NCI-H128 (cell line): ENCODE measurements around the gene PIK3C3.
"Not testable (repeated sequence)": the region's sequence is repeated elsewhere in the genome, so short reads cannot be mapped to it uniquely, and the experiment has no call there.

ENCODE experiments used
- DNase-seq: peaks from one replicate; lab custom pipeline; 2025; ENCODE audit not compliant: unreplicated experiment; lab: John Stamatoyannopoulos, UW

PIK3C3 gene

DNA sequence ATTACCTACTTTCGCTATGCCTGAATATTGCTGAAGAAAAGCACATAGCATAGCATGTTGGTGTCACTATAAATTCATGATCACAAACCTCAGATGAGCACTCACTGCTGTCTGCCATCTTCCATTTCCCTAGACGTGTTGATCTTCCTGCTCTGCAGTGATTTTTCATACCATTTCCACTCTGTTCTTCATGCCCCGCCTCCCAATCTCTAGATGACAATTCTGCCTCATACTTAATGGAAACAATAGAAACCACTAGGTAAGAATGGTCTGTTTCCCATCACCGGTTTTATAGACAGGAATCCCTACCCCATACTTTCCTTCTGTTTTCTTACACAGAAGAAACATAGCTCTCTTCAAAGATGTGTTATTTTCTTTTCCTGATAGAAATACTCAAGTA, 63.8 kb downstream of the PIK3C3 start:
- DNase-seq = no peak

DNA sequence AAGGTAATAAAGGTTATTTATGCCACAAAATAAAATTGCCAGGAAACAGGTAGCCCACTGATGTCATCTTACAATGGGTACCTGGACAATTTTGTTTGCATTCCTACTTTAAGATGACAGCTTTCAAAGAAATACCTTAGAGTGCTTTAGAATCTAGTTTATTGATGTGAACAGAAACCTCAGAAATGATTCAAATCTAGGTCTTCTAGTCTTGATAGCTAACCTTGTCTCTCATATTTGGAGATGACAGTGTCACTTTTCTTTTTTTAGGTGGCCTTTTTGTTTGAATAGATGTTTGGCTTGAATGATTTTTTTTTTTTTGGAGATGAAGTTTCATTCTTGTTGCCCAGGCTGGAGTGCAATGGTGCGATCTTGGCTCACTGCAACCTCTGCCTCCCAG, 69.1 kb downstream of the PIK3C3 start:
- no peak for DNase-seq

DNA sequence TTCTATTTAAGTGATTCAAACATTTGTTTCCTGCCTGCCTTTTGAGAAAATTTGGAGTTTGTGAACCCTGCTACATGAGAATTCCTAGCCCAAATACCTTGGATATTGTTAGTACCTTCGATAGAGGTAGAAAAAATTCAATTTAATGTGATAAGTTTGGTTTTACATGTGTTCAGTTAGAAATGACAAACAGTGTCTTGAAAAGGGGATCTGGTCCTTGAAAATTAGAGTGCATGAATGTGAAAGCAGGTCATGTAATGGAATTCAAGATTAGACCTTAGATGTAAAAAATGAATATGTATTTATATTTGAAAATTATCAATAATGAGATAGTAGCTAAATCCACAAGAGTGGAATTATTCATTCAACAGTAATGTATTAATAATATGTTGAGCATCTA, 70.5 kb downstream of the PIK3C3 start:
- no peak for DNase-seq

DNA sequence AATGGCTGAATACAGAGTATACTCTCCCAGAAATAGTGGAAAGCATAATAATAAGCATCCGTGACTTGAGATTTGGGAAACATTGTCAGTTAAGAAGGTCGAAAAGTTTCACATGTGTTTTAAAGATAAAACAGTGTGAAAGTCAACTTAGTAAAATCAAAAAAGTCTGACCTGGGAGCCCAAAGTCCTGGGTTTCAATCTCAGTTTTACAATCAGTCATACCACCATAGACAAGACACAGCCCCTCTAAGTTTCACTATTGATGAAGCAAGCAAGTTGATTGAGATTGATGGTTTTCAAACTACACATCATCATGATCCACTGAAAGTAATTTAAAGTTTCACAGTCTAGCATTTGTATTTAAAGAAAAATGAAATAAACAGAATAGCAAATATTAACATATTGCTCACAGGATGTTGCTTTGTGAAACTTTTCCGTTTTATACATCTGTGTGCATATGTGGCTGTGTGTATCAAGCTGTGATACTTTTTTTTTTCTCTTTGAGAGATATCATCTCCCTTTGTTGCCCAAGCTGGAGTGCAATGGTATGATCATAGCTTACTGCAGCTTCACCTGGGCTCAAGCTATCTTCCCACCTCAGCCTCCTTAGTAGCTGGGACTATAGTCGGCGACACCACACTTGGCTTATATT, 71.1 kb downstream of the PIK3C3 start:
- DNase-seq = no peak

DNA sequence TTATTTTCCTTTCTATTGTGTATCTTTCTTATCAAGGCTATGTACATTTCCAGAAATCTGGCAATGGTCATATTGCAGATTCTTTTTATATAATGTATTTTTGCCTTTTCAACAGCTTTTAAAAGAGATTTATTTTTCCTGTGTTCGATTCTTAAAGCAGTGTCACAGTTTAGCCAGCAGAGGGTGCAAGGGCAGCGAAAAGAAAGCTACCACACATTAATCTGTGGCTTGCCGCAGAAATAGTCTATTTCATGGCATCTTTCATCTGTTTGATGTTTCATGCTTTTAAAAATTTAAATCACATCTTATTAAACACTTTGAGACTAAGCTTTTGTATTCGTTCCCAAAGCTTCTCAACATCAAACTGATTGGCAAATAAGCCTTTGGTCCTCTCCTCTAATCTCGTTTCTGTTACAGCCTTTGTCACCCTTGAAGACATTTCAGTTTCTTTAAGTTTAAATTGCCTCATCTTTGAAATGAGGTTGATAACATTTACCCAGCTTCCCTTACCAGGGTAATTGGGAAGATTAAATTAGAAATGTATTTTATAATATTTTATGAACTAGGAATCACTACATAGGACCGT, 73.3 kb downstream of the PIK3C3 start:
- no peak for DNase-seq

DNA sequence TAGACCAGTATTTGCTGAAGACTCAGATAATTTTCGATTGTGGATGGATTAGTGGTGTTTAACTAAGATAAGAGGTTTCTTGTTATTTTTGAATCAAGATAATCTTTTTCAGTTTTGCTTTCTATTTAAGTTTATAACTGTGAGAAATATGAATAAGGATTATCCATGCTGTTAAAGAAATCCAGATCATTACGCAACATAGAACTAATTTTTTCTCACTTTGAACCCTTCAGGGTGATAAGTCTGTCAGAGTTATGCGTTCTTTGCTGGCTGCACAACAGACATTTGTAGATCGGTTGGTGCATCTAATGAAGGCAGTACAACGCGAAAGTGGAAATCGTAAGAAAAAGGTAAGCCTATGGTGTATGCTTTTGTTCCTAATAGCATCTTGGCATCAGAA, 74.1 kb downstream of the PIK3C3 start:
- no peak for DNase-seq

DNA sequence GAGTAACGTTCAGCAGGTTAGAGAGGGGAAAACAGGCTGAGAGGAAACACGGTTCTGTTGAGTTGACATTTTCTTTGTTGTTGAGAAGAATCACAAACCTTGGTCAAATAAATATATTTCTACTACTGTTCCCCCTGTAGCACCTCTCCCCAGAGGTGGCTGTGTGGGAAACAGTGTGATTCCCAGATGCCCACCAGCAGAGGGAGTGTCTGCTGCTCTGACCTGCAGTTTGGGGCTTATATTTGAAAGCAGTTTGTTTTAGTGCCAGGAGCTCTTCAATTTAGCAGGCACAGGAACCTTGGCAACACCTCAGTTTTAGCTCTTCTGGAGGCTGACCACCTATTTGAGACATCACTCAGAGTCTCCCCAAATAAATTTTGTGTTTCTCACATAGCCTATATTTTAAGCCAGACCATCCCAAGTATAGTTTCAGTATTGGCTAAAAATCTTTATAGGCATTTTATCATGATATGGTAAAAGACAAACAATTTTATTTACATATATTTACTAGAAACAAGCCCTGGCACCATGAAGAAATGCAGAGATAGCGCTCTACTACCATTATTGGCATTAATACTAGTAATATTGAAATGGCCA, 75.7 kb downstream of the PIK3C3 start:
- DNase-seq = no peak

DNA sequence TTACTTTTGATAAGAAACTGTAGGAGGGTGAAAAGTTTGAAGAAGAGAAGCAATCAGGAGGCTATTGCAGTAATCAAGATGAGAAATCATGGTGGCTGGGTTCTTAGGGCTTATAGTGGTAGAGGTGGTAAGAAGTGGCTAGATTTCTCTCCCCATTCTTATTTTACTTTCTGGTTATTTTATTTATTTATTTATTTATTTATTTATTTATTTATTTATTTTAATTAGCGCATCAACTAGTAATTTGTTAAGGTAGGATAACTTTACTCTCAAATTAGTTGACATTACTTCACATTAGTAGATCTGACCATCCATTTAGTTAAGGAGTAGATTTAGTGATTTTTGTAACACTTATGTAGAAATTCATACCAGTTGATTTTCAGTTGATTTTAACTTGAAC, 77.4 kb downstream of the PIK3C3 start:
- DNase-seq = no peak

DNA sequence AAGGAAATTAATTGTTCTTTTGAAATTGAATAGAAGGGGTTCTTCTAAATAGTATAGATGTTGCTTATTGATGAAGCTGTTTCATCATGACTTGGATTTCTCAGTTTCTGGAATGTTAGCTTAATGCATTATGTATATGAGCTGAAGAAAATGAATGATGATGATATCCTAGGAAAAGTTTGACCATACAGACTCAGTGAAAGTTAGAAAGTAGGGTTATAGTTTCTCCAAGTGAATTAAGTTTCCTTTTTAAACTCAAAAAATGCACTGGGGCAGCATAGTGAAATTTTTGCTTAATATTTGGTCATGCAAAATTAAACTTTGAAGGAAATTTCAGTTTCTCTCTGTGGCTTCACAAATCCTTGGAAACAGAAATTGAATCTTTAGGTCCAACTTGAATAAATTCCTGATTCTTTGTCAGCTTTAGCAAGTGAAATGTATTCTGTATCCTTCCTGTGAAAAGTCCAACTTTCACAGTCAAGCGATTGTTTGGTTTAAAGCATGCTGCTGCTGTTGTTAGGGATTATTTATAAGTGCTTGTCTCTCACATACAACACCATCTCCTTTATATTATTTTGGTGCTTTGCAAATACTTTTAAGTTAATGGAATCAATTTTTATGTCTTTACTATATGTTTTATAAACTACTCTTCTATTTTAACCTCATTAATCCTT, 78.2 kb downstream of the PIK3C3 start:
- DNase-seq = no peak

DNA sequence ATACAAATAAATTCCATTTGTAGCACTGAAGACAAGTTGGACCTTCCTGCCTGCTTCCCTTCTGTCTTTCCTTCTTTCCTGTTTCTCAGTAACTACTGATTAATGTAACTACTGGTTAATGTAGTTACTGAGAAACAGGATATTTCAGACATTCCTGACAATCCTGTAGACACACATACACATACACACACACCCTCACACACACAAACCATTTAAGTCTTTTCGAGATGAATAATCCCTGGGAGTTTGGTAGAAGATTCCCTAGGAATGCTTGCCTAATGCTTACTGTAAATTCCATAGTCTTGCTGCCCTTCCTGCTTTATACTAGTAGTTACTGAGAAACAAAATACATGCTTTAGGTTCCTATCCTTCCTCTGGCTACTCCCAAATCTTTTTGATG, 83.9 kb downstream of the PIK3C3 start:
- no peak for DNase-seq

DNA sequence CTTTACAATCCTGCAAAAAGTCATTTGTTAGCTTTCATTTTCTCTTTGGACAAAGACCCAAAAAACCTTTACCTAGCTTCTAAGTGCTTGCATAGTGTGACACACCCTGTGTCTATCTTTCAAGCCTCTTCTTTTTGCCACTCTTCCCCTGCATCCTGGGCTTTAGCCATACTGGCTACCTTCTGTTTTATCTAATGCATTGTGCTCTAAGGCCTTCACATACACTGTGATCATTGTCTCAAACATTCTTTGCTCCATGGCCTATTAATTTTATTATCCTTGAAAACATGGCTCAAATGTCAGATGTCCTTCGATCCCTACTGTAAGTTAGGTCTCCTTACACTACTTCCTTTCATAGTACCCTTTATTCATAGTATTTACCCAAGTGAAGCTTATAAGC, 84.4 kb downstream of the PIK3C3 start:
- no peak for DNase-seq

DNA sequence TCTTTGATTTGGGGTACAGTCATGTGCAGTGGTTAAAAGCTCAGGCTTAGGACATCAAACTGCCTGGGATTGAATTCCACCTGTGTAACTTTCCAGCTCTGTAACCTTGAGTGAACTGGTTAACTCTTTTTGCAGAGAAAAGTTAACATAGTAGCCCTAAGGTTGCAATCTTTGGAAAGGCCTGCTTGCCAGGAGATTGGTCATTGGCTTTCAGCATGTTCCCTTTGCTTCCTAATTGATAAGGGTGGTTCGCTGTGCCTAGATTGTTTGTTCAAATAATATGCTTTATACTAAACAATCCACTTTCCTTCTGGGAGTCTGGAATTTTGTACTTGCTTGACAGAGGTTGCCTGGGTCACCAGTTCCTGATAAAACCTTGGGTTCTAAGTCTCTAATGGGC, 86.8 kb downstream of the PIK3C3 start:
- no peak for DNase-seq

DNA sequence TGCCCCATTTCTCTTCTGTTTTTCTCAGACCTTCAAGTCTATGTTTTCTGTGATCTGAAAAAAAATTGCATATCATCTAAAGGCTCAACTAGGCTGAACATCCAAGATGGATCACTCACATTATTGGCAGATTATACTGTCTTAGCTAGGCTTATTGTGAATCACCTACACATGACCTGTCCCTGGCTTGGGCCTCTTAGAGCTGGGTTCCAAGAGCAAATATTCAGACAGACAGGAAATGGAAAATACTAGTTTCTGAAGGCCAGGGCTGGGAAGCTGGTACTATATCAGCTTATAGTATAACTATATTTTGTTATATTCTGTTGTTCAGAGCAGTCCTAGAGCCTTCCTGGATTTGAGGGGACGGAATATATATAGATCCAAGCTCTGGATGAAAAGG, 90.3 kb downstream of the PIK3C3 start:
- no peak for DNase-seq

DNA sequence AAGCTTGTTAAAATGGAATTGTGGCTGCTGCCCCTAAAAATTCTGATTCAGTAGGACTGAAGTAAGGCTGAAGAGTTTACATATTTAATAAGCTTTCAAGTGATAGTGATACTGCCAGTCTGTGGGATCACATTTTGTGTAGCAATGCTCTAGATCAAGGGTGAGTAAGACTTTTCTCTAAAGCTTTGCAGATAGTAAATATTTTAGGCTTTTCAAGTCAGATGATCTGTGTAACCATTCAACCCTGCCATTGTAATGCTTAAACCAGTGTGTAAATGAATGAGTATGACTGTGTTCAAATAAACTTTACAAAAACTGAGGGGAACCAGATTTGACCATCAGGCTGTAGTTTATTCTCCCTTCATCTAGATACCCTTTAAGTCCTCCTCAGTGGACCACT, 92.7 kb downstream of the PIK3C3 start:
- no peak for DNase-seq

DNA sequence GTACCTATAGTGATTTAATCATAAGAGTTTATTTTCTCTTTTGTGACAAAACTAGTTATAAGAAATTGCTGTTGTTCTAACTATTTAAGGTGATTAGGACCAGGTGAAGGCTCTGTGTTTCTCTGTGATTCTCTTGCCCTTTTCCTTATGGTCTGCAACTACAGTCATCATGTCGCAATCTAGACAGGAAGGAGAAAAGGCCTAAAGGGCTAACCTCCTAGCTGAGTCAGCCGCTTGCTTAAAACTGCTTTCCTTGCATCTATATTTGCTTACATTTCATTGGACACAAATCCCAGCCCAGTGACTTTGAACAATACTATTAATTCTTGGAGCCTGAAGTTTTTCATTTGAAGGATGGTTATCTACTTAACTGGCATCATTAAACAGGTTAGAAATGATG, 93.1 kb downstream of the PIK3C3 start:
- no peak for DNase-seq

DNA sequence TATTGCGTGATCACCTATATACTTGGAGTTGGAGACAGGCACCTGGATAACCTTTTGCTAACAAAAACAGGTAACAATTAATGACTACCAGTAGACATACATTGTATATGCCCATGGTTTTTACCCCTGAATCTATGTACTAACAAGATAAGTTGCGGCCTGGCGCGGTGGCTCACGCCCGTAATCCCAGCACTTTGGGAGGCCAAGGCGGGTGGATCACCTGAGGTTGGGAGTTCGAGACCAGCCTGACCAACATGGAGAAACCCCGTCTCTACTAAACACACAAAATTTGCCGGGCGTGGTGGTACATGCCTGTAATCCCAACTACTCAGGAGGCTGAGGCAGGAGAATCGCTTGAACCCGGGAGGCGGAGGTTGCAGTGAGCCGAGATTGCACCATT, 94.5 kb downstream of the PIK3C3 start:
- DNase-seq = not testable (repeated sequence)

DNA sequence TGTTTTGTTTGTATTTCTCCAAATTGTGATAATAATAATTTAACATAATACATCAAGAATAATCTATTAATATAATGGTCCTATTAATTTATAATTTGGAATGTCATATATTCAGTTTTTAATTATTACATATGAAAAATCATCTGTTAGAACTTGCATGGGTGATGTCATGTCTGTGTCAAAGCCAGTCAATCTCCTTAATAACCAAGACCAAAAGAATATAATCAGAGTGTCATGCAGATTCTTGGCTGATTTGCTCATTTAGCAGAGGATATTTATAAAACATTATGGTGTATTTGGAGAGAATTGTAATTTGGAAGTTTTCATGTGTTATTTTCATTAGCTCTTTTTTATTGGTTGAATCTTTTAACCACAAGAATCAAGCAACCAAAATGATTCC, 96.4 kb downstream of the PIK3C3 start:
- no peak for DNase-seq

DNA sequence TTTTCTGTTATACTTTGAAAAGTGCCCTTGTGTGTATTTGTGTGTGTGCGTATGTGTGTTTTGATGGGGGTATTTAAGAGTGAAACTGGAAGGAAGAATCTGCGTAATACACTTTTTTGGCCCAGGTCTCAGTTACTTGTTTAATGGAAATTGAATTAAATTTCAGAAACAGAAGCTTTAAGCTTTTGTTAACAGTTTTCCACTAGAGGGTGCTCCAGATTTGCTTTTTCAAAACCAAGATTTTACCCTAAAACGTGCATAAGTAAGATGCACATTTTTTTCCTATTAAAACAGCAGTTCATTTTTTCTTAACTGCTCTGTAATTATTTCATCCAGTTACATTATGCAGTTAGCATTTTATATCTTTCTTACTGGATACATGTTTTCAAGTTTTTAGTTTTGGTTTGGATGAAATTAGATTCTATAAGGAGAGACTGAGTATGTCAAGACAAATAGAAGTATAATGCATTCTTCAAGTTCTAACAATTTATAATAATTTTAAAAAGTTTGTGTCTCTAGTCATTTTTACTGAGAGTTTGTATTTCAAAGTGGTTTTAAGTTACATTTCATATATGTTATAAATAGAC, 97.2 kb downstream of the PIK3C3 start:
- no peak for DNase-seq

DNA sequence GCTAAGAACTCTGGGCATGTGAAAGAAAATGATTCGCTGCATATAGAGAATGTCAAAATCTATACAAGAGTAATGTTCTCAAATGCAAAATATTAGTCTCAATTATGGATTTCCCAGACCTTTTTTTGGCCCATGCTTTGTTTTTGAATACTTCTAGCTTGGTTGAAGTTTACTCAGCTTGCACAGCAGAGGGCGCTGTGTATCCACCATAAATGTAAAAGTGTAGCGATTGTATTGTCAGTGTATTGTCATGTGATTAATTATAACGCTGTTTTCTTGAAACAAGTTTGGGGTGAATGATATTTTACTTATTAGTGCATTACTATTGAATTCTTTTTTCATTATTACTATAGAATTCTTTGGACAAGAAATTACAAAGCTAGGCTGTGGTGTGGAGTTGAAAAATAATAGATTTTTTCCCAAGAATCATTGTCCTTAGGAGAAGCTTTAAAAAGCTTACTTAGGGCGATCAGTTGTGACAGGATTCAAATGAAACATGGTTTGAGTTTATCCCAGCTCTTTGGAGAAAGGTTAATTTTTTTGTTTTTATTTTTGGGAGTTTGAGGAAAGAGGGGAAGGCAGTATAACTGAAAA, 98.3 kb downstream of the PIK3C3 start:
- DNase-seq = peak; percentile 28

DNA sequence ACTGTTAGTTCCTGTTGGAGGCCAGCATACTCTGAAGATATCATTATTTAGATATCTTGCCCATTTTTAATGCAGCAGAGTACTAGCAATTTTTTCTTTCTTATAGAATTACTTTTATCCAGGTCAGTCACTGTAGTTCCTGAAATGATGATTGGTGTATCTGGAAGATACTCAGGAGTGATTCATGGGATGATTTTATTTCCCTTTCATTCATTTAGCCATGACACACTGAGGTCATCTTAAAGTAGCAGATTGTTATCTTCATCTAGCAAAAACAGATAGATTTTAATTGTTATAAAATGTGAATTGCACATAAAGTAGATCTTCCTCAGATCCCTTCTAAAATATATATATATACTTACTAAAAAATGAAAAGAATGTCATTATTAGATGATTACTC, 109.1 kb downstream of the PIK3C3 start:
- DNase-seq = no peak

DNA sequence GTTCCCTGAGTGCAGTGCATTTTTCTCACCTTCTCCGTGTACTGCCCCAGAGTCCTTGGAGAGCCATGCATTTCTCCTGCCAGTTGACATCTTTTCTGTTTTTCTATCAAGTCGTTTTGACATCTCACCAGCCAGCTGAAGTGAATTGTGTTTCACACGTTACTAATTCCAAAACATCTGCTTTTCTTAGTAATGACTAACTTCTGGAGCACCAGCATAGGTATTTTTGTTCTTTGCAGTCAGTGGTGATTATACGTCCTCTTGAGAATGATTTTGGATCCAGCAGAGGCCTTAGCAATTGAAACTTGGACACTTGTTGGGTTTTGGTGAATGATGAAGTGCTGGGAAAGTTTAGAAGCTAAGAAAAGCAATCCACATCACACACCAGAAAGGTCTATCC, 112.5 kb downstream of the PIK3C3 start:
- DNase-seq = no peak

DNA sequence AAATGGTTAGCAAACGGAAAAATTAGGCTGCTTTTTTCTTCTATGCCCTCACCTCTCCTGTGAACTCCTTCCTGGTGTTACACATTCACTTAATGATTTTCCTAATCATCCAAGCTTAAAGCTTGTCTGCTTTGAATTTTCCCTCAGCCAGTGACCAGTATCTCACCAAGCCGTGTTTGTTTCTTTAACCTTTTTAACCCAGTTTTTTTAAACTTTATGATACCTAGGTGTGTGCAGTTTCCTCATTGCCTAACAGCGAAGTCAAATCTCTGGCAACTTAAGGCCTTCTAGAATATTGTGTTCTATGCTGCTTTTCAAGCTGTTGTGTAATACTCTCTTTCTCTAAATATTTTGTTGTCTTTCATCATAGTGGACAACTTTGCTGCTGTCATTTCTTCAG, 113.0 kb downstream of the PIK3C3 start:
- DNase-seq = no peak
